GM12891 (cell line): ENCODE data around the gene ZNF497.

Experiments used
- POLR2A ChIP-seq: IDR thresholded peaks from 2 replicates; pipeline ENCODE4 v1.6.1; 2011; ENCODE audit warnings: low read depth, low read length, control low read depth
- POLR2AphosphoS5 ChIP-seq: IDR thresholded peaks from 2 replicates; pipeline ENCODE4 v1.6.1; 2011; ENCODE audit warnings: low read depth, low read length, control low read depth
- SPI1 ChIP-seq: IDR thresholded peaks from 2 replicates; pipeline ENCODE4 v1.6.1; 2011; ENCODE audit warnings: low read depth, low read length, control low read depth
- TAF1 ChIP-seq: IDR thresholded peaks from 2 replicates; pipeline ENCODE4 v1.6.1; 2011; ENCODE audit warnings: low read depth, low read length, control low read depth

DNA sequence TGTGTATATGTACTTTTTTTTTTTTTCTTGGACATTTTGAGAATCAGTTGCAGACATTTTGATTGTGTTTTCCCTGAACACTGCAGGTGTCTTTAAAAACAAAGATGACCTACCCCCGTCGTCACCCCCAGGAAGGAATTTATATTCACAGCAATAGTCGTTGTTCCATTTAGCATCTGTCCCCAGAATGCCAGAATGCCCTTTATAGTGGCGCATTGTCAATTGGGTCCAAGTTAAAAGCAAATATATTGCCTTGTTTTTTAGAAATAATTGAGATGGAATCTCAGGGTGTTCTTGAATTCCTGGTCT lies 31.1 kb upstream of the ZNF497 start:
- TF ChIP-seq POLR2AphosphoS5: no peak
- TF ChIP-seq TAF1: no peak
- no peak for TF ChIP-seq POLR2A
- TF ChIP-seq SPI1: no peak
